MM.1S (cell line): ENCODE results near the gene MLLT10.

Experiments
- DNase-seq: peaks from one replicate; pipeline ENCODE4 v3.0.0-alpha.2; 2015
- H2AFZ ChIP-seq: fragments of 300-600 bp; sonication (generic); 2 replicates; pipeline ENCODE4 v1.6.0; 2016; ENCODE audit warnings: antibody characterized with exemption, low read length
- H3F3A ChIP-seq: fragments of 300-600 bp; sonication (generic); 2 replicates; pipeline ENCODE4 v1.6.1; 2016; ENCODE audit warnings: mild to moderate bottlenecking, antibody characterized with exemption, low read length, moderate library complexity, mixed read lengths; ENCODE audit not compliant: insufficient read depth
- H3K27ac ChIP-seq: fragments of 300-600 bp; sonication (generic); 2 replicates; pipeline ENCODE4 v1.5.1; 2016; ENCODE audit warnings: mild to moderate bottlenecking, low read length
- H3K27me3 ChIP-seq: fragments of 300-600 bp; sonication (generic); replicated peaks from 2 replicates; pipeline ENCODE4 v1.6.0; 2016; ENCODE audit warnings: low read length; ENCODE audit not compliant: insufficient read depth
- H3K36me3 ChIP-seq: fragments of 300-600 bp; sonication (generic); replicated peaks from 2 replicates; pipeline ENCODE4 v1.6.1; 2016; ENCODE audit warnings: mild to moderate bottlenecking, low read length, mixed read lengths; ENCODE audit not compliant: insufficient read depth
- H3K4me1 ChIP-seq: fragments of 300-600 bp; sonication (generic); 2 replicates; pipeline ENCODE4 v1.6.1; 2016; ENCODE audit warnings: low read length, mixed read lengths
- H3K4me2 ChIP-seq: fragments of 300-600 bp; sonication (generic); 2 replicates; pipeline ENCODE4 v1.6.0; 2016; ENCODE audit warnings: low read depth, low read length
- H3K4me3 ChIP-seq: fragments of 300-600 bp; sonication (generic); 2 replicates; pipeline ENCODE4 v1.5.1; 2016; ENCODE audit warnings: low read length, mixed read lengths
- H3K79me2 ChIP-seq: fragments of 300-600 bp; sonication (generic); 2 replicates; pipeline ENCODE4 v1.6.1; 2016; ENCODE audit warnings: mixed run types, low read length, mixed read lengths
- H3K9ac ChIP-seq: fragments of 300-600 bp; sonication (generic); 2 replicates; pipeline ENCODE4 v1.6.1; 2016; ENCODE audit warnings: low read length, mixed read lengths
- H3K9me2 ChIP-seq: fragments of 300-600 bp; sonication (generic); replicated peaks from 2 replicates; pipeline ENCODE4 v1.6.1; 2016; ENCODE audit warnings: mild to moderate bottlenecking, low read length, mixed read lengths; ENCODE audit not compliant: insufficient read depth
- H3K9me3 ChIP-seq: fragments of 300-600 bp; sonication (generic); replicated peaks from 2 replicates; pipeline ENCODE4 v1.6.1; 2016; ENCODE audit warnings: mild to moderate bottlenecking, low read length, mixed read lengths; ENCODE audit not compliant: insufficient read depth
- H4K20me1 ChIP-seq: fragments of 300-600 bp; sonication (generic); 2 replicates; pipeline ENCODE4 v1.6.1; 2016; ENCODE audit warnings: mild to moderate bottlenecking, low read length, moderate library complexity, mixed read lengths; ENCODE audit not compliant: insufficient read depth
- EZH2 ChIP-seq: fragments of 300-600 bp; sonication (generic); optimal IDR thresholded peaks from 2 replicates; pipeline ENCODE3; 2017; ENCODE audit warnings: low read depth, mild to moderate bottlenecking, antibody characterized with exemption, low read length, mixed read lengths
- EZH2phosphoT487 ChIP-seq: fragments of 300-600 bp; sonication (generic); IDR thresholded peaks from 2 replicates; pipeline ENCODE4 v1.6.1; 2018; ENCODE audit warnings: antibody characterized with exemption, low read length
- TF ChIP-seq, protein P1 (sequence below): fragments of 300-600 bp; sonication (generic); IDR thresholded peaks from 2 replicates; pipeline ENCODE4 v1.5.1; 2016; ENCODE audit warnings: antibody characterized with exemption, low read length, mixed read lengths

The MLLT10 gene

DNA sequence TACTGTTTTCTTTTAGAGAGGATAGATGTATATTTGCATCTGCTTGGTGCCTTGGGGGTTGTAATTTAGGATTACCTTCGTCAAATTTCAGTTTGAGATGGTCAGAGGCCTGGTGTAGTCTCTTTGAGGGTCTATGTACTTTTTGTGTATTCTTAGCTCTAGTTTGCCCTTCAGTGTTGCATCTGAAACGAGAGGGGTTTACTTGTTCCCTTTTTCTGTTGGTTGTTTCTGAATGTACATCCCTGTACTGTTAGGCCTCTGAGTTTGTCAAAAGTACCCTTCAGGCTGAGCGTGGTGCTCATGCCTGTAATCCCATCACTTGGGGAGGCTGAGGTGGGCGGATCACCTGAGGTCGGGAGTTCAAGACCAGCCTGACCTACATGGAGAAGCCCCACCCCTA is 60.0 kb downstream of the MLLT10 start:
- TF ChIP-seq EZH2 (no peak), EZH2phosphoT487 (no peak)
- TF ChIP-seq, protein P1, sequence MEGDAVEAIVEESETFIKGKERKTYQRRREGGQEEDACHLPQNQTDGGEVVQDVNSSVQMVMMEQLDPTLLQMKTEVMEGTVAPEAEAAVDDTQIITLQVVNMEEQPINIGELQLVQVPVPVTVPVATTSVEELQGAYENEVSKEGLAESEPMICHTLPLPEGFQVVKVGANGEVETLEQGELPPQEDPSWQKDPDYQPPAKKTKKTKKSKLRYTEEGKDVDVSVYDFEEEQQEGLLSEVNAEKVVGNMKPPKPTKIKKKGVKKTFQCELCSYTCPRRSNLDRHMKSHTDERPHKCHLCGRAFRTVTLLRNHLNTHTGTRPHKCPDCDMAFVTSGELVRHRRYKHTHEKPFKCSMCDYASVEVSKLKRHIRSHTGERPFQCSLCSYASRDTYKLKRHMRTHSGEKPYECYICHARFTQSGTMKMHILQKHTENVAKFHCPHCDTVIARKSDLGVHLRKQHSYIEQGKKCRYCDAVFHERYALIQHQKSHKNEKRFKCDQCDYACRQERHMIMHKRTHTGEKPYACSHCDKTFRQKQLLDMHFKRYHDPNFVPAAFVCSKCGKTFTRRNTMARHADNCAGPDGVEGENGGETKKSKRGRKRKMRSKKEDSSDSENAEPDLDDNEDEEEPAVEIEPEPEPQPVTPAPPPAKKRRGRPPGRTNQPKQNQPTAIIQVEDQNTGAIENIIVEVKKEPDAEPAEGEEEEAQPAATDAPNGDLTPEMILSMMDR = no peak
- H3K79me2 ChIP-seq = peaks cover 71% of the 10 kb centered on the region

GRCh38 chr10:21599582-21599981 is 65.5 kb downstream of the MLLT10 start:
- Histone ChIP-seq H3K79me2 (peaks cover 67% of the 10 kb centered on the region), H3K9ac (no peak overlapping the region), H4K20me1 (no peaks in the 10 kb centered on the region), H3K4me3 (no peak overlapping the region), H2AFZ (no peak overlapping the region), H3K27me3 (no peaks in the 10 kb centered on the region), H3K4me1 (peaks cover 7% of the 10 kb centered on the region; the same call in 1 of the 2 replicates), H3K27ac (no peak overlapping the region), H3K9me3 (no peaks in the 10 kb centered on the region), H3F3A (no peaks in the 10 kb centered on the region), H3K4me2 (no peak overlapping the region), H3K9me2 (no peaks in the 10 kb centered on the region), H3K36me3 (no peaks in the 10 kb centered on the region)
- DNase-seq = peak; percentile 42
- no peak for TF ChIP-seq EZH2
- TF ChIP-seq, protein P1 = peak; percentile 20; the same call in 1 of the 2 replicates

More for the DNA sequence above, 60.0 kb downstream of the MLLT10 start:
- Histone ChIP-seq H3K4me2 (no peak overlapping the region), H3K9ac (no peak overlapping the region), H2AFZ (no peak overlapping the region), H3K4me1 (peaks cover 31% of the 10 kb centered on the region), H3K9me2 (no peaks in the 10 kb centered on the region), H3K36me3 (no peaks in the 10 kb centered on the region), H3K4me3 (no peak overlapping the region), H3K27ac (no peak overlapping the region), H3K27me3 (no peaks in the 10 kb centered on the region), H3F3A (peaks cover 26% of the 10 kb centered on the region), H4K20me1 (no peaks in the 10 kb centered on the region), H3K9me3 (no peaks in the 10 kb centered on the region)
- DNase-seq = no peak

- TF ChIP-seq EZH2phosphoT487 = no peak
- no peak for TF ChIP-seq EZH2
- TF ChIP-seq, protein P1 = no peak
- no peak for DNase-seq
- no peaks in the 10 kb centered on the region for H3K36me3 ChIP-seq
- no peaks in the 10 kb centered on the region for H3F3A ChIP-seq
- no peak overlapping the region for H3K4me3 ChIP-seq
- no peaks in the 10 kb centered on the region for H3K9me3 ChIP-seq
- no peak overlapping the region for H3K4me2 ChIP-seq
- H3K9me2 ChIP-seq = no peaks in the 10 kb centered on the region
- peaks cover 56% of the 10 kb centered on the region for H3K79me2 ChIP-seq
- peaks cover 7% of the 10 kb centered on the region; the same call in 1 of the 2 replicates for H3K4me1 ChIP-seq
- no peaks in the 10 kb centered on the region for H3K27me3 ChIP-seq
- H2AFZ ChIP-seq = no peak overlapping the region
- no peaks in the 10 kb centered on the region for H4K20me1 ChIP-seq
- no peak overlapping the region for H3K9ac ChIP-seq
- H3K27ac ChIP-seq = no peak overlapping the region
Measured at GRCh38 chr10:21600804-21601433, 66.9 kb downstream of the MLLT10 start.
